CD4-positive, alpha-beta T cell treated with Interleukin-6 at 100 ng/mL for 8 hours (primary cell): ENCODE data around the gene SELENOO.

Experiments used
- DNase-seq: peaks from one replicate; pipeline ENCODE4 v3.0.0-alpha.2; 2020; ENCODE audit warnings: mixed read lengths, low spot score

The SELENOO gene

DNA sequence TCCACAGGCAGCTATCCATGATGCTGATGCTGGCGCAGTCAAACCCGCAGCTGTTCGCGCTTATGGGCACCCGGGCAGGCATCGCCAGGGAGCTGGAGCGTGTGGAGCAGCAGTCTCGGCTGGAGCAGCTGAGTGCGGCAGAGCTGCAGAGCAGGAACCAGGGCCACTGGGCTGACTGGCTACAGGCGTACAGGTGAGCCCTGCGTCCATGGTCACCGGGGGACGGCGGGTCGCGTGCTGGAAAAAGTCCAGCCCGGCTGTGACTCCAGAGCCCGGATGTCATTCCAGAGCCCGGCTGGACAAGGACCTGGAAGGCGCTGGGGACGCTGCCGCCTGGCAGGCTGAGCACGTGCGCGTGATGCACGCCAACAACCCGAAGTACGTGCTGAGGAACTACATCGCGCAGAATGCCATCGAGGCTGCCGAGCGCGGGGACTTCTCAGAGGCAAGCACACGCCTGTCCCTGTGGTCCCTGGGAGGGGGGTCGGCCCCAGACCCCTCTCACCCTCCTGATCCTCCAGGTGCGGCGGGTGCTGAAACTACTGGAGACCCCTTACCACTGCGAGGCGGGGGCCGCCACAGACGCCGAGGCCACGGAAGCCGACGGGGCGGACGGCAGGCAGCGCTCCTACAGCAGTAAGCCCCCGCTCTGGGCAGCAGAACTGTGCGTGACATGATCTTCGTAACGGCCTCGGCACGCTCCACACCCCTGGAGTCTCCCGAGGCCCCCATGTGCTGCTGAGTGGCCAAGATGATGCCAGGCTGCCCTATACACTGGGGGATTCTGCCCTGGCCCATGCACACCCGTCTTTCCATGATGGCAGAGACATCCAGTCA lies 16.1 kb downstream of the SELENOO start:
- no peak for DNase-seq

DNA sequence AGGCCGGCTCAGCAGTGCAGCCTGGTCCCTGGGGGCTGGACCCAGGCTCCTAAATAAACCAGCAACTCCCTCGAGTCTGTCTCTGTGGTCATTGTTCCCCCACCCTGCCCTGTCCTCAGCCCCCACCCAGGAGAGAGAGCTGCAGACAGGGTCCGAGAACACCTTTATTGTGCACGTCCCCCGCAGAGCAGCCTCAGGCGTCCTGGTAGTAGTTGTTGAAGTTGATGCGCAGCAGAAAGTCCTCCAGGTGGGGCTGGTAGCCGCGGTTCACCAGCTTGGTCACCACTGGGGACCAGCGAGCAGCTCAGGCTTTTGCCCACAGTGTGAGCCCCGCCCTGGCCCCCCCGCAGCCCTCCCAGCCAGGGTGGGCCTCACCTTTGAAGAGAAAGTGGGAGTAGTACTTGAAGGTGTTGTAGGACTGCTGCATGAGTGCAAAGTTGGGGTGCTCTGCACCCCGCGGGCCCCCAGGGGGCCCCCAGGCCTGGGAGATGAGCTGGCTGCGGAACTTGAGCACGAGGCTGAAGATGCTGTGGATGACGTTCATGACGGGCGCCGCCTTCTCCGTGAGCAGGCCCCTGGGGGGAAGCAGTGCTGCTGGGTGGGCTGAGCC lies 16.8 kb downstream of the SELENOO start:
- no peak for DNase-seq

DNA sequence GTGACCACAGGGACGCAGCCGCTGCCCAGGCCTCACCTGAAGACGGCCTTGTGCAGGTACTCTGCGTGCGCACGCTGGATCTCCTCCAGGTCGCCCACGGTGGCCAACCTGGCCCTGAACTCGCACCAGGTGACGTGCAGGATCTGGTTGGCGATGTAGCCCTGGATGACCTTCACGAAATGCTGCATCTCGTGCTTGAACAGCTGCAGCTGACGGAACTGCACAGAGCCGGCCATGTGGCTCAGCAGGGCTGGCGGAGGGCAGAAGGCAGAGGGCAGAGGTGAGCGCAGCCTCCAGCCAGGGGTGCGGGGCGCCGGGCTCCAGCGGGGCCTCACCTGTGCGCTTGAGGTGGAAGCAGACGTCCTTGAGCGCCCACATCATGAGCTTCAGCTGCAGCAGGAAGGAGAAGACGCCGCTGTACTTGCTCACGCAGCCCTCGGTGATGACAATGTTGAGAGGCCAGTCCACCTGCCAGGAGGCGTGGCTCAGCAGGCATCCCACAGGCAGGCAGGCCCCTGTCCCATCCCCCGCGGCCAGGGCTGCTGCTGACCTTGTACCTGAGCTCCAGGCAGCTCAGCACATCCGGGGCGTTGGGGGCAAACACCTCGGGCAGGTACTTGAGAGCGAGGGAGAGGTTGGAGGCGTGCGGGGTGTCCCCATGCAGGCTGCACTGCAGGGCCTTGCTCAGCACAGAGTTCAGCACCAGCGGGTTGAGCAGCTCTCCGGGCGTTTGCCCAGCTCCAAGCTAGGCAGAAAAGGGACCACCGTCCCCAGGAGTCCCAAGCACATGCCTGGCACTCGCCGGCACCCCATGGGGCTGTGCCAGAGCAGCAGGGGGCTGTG lies 17.6 kb downstream of the SELENOO start:
- DNase-seq: no peak

DNA sequence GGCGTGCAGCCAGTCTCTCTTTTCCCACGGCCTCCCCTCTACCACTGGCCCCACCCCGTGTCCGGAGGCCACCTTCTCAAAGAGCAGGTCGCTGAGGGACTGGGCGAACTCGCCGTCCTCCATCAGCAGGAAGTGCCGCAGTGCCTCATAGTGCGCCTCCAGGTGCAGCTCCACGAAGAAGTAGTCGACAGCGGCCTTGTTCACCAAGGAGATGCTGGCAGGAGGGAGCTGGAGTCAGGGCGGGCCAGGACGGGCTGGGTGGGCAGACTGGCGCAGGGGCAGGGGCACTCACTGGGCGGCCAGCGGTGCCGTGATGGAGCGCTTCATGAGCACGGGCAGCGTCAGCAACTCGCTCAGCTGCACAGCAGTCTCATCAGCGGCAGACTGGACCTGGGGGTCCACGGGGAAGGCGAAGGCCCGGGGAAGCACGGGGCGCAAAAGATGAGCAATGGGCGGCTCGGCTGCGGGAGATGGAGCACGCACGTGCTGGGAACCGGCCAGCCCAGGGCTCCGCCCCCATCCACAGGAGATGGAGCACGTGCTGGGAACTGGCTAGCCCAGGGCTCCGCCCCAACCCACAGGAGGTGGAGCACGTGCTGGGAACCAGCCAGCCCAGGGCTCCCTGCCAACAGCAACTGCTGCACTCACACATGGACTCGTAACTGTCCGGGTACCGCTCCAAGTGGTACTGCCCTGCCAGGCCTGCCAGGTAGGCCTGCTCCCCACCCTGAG lies 18.4 kb downstream of the SELENOO start:
- DNase-seq: no peak

DNA sequence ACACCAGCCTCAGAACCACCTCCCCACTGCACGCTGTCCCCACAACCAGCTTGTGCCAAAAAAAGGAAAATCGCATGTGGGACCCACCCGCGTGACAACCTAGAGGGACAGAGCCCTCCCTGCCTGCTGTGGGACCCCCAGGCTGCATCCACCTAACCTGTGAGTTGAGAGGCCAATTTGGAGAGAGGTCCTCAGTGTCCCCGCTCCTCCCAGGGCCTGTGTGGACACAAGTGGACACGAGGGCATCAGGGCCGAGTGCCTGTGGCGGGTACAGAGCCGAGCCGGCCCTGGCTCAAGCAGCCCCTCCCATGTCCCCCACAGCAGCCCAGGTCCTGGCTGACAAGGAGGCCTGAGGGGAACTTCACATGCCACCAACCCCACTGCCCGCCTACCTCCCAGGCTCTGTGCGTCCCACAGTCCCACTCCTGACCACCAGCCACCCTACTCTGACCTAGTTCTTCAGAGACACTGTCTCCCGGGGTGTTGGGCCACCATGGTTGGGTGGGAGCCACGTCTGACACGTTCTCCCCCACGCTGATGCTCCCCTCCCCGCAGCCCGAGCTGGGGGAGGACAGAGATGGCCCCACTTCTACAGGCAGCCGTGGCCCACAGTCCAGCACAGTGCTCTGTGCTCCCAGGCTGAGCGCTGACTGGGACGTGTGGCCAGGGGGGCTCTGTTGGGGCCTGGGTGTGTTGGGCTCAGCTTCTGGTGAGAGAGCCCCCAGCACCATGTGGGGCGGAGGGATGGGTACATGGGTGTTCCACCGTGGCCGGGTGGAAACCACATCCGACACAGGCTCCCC lies 19.2 kb downstream of the SELENOO start:
- no peak for DNase-seq

DNA sequence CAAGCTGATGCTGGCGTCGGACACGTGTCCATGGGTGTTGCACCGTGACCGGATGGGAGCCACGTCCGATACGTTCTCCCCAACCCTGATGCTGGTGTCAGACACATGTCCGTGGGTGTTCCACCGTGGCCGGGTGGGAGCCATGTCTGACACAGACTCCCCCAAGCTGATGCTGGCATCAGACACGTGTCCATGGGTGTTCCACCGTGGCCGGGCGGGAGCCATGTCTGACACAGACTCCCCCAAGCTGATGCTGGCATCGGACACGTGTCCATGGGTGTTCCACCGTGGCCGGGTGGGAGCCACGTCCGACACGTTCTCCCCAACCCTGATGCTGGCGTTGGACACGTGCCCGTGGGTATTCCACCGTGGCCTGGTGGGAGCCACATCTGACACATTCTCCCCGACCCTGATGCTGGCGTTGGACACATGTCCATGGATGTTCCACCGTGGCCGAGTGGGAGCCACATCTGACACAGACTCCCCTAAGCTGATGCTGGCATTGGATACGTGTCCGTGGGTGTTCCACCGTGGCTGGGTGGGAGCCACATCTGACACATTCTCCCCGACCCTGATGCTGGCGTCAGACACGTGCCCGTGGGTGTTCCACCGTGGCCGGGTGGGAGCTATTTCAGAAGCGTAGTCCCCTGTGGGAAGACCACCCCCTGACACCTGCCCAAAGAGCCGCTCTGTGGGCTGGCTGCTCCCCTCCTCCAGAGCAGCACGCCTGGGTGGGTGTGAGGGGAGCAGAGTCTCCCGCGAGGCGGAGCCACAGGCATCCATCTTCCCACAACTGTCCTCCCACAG lies 20.0 kb downstream of the SELENOO start:
- DNase-seq: no peak

DNA sequence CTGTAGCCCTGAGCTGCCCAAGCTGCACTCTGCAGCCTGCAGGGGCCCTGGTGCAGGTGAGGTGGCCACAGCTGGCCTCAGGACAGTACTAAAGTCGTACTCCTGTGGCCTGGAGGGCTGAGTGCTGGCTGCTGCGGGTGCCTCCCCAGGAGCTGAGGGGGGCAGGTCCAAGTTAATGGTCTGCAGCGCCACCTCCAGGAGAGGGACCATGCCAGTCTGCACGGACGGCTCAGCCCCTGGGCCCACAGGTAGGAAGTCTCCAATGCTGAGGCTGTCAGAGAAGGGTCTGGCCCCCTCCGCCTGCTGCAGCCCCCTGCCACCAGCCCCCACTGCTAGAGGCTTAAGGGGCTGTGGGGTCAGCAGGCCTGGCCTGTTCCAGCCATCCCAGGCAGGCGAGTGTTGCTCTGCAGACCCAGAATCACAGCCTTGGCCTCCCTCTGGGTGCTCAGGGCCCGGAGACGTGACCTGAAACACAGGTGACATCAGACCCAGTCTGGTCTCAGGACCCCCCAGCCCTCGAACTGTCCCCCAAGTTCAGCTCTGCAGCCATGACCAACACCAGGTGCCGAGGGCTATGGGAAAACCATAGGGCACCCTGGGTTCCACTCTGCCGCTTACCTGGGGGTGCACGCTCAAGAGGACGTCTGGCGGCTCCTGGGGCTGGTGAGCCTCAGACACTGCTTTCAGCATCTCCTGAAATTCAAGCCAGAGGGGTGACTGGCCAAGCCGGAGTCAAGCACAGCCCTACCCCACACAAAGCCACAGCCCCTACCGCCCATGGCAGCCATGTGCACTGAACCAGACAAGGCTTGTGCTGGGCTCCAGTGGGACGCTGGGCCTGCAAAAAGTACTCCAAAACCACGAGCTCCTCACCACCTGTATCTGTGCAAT lies 20.8 kb downstream of the SELENOO start:
- no peak for DNase-seq

DNA sequence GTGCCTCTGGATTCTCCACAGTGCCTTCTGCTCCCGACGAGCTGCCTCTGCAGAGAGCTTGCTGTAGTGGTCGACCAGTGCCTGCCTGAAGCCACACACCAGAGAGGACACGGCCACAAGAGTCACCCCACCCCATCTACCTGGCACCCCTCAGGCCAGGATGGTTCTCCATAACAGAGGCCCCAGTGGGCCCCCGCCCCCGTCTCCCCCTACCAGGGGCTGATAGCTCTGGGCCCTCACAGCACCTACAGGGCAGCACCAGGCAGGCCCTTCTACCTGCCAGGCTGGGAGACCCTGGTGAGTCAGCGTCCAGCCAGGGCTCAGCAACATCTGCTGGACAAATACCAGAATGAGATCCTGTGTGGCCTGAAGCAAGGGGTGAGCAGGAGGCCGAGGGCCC lies 21.7 kb downstream of the SELENOO start:
- DNase-seq: no peak

DNA sequence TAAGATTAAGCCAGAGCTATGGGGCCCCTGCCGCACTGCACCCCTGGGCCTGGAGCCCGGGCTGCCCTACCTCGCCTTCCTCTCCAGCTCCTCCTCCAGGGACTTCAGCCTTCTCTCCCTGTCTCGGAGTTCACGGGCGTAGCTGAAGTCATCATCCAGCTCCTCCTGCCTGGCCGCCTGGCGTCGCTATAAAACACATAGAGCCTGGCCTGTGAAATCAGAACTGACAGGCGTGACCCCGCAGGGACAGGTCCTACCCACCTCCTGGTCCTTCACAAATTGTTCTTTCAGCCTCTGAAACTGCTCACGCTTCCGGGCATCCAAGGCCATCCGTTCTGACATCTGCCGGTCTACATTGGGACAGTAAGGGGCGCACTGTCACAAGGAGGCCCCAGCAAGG lies 23.3 kb downstream of the SELENOO start:
- no peak for DNase-seq

DNA sequence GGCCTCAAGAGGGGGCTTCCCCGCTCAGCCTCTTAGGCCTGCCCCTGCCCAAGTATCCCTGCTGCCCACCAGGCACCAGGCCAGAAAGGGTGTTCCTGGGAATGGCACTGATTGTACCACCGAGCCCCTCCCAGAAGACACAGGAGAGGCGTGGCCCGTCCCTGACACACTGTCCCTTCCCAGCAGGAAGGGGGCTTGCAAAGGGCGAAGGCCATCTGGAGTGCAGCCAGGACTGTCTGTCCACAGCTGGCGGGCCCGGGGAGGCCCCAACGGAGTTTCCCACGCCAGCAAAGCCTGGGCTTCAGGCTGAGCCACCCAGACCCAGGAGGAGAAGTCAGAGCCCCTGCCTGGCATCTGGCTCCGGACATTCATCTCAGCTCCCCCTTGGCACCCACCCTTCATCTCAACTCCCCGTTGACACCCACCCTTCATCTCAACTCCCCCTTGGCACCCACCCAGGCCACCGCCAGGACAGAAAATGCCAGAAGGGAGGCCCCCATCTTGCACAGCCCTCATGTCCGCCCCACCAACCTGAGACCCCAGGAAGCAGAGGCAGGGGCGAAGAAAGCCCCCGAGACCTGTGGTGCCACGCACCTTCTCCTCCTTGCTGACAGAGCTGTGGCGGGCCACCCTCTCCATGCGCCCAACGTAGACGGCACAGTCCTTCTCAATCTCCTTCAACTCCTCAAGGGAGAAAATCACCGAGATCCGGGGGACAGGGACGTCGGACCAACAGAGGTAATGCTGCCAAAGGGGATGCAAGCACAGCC lies 24.6 kb downstream of the SELENOO start:
- no peak for DNase-seq

DNA sequence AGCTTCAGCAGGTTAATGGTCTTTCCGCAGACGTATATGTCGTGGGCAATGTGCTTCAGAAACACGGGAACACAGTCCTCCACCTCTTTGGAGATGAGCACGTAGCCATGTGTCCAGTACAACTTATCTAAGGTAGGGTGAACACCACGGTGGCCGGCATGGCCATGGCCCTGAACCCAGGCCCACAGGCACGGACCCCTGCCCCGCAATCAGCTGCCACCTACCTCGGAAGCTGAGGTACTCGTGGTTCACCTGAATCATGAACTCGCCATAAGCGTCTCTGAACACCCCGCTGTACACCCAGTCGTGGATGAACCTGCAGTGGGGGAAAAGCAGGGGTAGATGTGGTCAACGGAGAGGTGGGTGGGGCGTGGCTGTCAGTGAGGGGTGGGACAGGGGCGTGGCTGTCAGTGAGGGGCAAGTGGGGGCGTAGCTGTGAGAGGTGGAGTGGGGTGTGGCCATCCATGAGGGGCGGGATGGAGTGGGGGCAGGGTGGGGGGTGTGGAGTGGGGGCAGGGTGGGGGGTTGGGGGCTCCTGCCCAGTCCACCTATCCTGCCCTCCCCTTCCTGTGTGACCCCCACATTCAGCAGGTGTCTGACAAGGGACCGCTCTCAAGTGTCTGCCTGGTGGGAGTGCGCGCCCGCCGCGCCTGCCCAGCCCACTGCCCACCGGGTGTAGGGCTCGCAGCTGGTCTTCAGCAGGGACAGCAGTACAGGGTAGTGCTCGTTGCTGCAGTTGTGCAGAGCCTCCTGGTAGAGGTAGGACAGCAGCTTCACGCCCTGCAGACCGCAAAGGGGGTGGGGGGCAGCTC lies 25.5 kb downstream of the SELENOO start:
- no peak for DNase-seq

DNA sequence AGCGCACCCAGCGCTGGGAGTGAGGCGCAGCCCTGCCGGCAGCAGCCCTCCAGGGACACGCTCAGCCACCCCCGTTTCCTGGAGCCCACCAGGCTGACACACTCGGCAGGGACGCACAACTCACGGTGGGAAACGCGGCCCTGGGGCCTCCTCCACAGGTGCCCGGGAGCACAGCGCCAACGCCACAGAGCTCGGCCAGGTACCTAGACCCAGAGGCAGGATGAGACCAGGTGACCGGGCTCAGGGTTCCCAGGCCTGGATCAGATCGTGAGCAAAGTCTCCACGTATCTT lies 26.0 kb downstream of the SELENOO start:
- no peak for DNase-seq

DNA sequence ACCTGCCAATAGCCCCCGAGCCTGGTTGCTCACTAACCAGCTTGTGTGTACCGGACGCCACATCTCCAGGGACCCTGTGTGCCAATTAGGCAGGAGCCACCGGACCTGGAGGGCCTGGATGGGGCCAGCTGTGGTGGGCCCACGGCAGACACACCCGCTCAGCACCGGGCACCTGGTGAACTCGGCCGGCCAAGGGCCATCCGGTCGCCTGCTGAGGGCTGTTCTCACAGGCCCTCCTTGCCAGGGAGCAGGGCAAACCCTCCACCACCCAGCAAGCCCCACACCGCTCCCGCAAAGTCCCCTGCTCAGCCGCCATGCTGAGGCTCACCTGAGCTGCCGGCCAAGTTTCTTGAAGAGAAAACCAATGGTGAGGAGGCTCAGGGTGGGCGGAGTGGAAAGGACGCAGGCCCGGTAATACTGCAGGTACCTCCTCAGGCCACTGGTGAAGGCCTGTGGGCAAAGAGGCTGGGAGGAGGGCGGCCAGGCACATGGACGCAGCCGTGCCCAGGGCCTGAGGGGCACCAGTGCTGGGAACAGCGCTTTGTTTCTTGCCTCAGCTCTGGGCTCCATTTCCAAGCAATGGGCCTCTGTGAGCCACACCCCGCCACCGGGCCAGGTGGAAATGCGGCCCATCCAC lies 26.9 kb downstream of the SELENOO start:
- DNase-seq: no peak

DNA sequence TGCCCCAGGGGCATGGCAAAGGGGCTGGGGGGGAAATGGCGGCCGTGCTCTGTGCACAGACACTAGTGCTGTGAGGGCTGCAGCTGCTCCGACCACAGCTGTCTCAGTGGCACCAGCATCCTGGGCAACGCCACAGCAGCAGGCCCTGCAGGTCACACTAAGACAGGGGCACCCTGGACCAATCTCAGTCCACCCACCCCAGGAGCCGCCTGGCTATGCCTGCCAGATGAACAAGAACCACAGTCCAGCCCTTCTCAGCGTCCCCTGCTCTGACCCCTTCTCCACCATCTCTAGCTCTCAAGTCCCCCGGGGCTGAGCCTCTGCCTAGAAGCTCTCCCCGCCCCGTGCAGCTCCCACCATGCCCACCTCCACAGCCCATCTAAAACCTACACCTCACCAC lies 27.6 kb downstream of the SELENOO start:
- no peak for DNase-seq

DNA sequence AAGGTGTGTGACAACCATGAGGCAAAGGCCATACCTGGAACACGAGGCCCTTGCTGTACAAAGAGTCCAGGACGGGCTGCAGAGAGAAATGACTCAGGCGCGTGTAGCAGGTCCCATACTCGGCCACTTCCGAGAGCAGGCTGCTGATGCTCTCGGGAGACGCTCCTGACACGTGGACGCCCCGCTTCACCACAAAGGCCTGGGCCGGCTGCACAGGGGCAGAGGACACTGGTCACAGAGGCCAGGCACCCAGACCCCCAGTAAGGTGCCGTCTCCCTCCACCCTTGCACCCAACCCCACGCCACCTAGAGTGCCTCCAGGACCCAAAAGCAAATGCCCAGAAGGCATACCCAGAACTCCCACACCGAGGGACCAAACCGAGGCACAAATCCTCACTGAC lies 28.6 kb downstream of the SELENOO start:
- DNase-seq: no peak

DNA sequence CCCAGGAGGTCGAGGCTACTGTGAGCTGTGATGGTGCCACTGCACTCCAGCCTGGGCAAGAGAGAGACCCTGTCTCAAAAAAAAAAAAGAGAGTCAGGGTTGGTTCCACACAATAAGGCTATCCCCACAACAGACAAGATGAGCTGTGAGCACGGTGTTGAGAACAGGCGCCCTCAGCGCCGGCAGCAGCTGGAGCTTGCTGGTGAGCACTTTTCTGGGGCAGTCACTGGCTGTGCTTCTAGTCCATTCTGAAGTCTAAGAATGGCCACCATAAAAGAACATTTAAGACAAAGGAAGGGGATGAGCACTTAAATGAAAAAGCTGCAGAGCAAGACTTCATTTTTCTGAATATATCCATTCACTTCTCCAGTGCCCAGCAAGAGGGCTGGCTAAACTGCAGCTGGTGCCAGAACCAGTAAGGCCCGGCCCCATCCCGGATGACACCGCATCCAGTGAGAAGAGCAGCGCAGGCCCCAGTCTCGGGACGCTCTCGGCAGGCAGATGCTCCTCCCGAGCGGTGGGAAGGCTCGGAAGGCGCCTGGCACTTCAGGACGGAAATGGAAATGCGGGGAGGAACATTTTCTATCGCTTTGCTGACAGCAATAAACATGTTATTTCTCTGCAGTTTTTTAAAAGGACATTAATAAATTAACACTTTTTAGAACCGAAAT lies 31.8 kb downstream of the SELENOO start:
- no peak for DNase-seq

DNA sequence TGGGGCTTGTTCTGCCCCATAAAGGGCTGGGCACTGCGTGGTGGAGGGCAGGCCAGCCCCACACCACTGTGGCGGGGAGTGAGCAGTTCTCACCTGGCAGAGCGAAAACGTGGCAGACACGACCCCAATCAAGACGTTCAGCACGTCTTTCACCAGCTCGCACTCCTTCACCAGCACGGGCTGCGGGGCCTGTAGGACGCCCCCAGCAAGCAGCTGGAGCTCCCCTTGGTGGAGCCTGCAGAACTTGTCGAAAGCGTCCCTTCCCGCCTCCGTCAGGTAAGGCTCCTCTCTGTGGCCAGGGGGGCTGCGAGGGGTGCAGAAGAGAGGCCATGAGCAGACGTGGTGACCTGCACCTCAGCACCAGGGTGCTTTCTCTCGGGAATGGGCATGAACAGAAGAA lies 32.4 kb downstream of the SELENOO start:
- DNase-seq: no peak
